Epithelial cell of prostate (primary cell): Measurements from ENCODE around the gene SERINC5.

Experiments
- DNase-seq: peaks from one replicate; pipeline ENCODE4 v3.0.0-alpha.2; 2011; ENCODE audit warnings: low read depth, low spot score
- H3K27ac ChIP-seq: fragments of 450-650 bp; 2 replicates; pipeline ENCODE4 v1.5.1; 2017; ENCODE audit warnings: mild to moderate bottlenecking

The SERINC5 gene

GRCh38 chr5:80077051-80077714, 178.7 kb downstream of the SERINC5 start:
- no peak overlapping the region for H3K27ac ChIP-seq
- no peak for DNase-seq

GRCh38 chr5:80076131-80077050, 179.5 kb downstream of the SERINC5 start:
- no peak overlapping the region for H3K27ac ChIP-seq
- no peak for DNase-seq

- DNase-seq = no peak
- H3K27ac ChIP-seq = no peak overlapping the region
These were observed 183.5 kb downstream of the SERINC5 start for GRCh38 chr5:80072103-80073073.

DNA sequence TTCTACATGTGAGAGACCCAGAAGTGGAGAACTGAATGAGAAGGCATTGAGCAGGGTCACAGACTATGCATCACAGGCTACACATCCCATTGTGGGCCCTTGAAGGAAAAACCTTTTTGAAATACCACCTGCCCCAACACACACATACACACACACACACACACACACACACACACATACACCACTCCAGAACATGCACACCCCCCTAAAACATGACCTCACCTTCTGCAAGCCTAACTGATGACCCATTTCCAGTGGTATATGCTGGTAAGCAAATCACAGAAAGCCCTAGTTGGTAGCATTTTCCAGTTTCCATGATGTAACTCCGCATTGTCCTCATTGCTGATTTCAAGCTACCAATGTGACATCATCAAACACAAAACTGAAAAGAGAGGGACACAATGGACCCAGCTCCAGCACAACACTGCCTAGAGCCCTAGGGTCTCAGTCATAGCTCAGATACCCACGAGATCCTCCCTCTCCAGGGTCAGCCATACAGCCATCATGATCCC, 184.3 kb downstream of the SERINC5 start:
- no peak overlapping the region for H3K27ac ChIP-seq
- no peak for DNase-seq

- no peak for DNase-seq
- no peak overlapping the region for H3K27ac ChIP-seq
These were observed 185.4 kb downstream of the SERINC5 start for GRCh38 chr5:80070338-80071056.

DNA sequence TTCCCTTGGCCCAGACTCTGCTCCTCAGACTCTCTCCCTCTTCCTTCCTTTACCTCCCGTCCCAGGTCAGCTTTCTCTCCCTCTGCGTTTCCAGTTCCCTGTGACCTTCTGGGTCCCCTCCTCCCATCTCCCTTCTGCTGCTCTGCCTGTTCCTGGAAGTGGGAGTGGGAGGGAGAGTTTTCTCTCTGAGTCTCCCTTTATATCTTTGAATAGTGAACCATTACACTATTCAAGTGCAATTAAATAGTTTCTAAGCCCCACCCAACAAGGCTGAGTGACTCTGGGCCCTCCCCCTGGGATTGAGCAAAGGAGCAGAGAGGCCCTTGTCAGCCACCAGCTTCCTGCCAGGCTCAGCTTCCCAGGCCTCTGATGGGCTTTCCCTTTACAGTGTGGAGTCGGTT, 185.9 kb downstream of the SERINC5 start:
- H3K27ac ChIP-seq = no peak overlapping the region
- DNase-seq = no peak

DNA sequence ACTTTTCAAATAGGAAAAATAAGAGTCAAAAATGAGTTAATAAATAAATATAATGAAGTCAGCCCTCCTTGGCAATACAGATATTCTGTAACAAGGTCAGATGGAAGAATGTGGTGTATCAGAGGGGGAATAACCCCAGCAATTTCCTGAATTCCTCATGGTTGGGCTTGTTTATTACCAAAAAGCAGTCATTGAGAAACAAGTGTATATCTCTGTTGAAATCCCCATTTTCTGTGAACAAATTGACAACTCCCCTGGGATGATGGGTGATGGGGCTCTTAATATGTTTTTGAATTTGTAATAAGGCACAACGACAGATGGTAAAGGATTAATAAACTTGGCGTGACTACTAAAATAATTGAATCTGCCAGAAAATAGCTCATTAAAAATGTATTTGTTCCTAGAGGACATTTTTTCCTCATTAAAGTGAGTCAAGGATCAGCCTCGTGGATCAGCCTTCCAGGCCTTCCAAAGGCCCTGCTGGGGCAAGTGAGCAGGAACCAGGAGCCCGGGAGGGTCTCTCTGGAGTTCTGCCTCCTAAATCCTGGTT, 186.5 kb downstream of the SERINC5 start:
- no peak overlapping the region for H3K27ac ChIP-seq
- DNase-seq = no peak

DNA sequence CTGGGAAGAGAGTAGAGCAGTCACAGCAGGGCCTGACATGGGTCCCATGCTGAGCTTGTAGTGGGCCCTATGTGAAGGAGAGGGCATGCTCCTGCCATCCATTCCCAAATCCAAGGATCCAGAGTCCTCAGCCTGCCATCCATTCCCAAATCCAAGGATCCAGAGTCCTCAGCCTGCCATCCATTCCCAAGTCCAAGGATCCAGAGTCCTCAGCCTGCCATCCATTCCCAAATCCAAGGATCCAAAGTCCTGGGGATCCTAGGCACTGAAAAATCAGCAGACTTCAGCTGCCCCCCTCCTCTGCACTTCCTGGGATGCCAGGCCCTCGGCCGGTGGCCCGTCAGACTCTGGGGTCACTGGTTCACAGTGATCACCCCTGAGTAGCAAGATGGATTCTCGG, 187.1 kb downstream of the SERINC5 start:
- H3K27ac ChIP-seq = no peak overlapping the region
- DNase-seq = no peak

DNA sequence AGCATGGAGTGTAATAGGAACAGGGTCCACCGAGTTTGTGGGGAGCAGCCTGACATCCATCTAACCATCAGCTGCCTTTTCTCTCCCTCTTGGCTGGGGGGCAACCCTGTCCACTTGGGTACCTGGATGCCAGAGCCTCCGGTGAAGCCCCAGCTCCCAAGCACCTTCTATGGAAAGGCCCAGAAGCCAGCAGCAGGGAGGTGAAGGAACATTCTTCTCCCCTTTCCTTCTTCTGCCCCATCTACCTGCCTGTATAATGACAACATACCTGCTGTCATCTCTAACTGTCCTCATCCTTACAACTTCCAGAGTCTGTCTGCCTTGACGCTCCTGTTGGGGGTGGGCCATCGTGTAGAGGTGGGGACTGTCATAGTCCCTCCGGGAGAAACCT, 187.6 kb downstream of the SERINC5 start:
- no peak for DNase-seq
- no peak overlapping the region for H3K27ac ChIP-seq

- H3K27ac ChIP-seq = no peak overlapping the region
- DNase-seq = no peak
These were observed 188.2 kb downstream of the SERINC5 start for GRCh38 chr5:80067531-80068245.

DNA sequence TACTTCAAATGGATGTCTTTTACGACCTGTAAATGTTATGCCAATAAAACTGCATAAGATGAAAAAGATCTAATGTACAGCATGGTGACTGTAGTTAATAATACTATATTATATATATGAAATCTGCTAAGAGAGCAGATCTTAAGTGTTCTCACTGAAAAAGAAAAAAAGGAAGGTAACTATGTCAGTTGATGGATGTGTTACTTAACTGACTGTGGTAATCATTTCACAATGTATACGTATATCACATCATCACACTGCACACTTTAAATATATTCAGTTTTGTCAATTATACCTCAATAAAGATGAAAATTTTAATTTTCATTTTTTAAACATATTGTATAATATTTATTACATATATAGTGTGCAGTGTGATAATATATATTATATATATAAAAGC, 188.8 kb downstream of the SERINC5 start:
- DNase-seq = no peak
- H3K27ac ChIP-seq = no peak overlapping the region

DNA sequence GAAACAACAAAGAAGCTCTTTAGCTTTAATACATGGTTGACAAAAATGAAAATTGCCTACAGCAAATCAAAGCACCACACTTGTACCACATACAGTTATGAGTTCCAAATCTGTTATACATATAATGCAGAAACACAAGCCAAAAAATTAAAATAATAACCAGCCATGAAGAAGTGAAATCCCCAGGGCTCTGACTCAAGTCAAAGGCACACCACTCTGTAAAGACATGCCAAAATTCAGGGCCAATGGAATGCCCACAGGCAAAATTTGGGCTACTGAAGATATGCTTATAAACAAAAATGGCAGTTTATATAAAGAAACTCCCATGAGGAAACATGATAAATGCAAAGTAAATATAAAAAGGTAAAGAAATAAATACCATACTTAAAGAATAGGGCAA, 191.7 kb downstream of the SERINC5 start:
- no peak for DNase-seq
- H3K27ac ChIP-seq = no peak overlapping the region
